HG03460 (cell line): ENCODE measurements around the gene COPS3.

Experiments used
- ATAC-seq: cut with Tn5 transposase; IDR thresholded peaks from one replicate; pipeline ENCODE4 v1.9.1; 2021; ENCODE audit not compliant: unreplicated experiment

COPS3 gene

DNA sequence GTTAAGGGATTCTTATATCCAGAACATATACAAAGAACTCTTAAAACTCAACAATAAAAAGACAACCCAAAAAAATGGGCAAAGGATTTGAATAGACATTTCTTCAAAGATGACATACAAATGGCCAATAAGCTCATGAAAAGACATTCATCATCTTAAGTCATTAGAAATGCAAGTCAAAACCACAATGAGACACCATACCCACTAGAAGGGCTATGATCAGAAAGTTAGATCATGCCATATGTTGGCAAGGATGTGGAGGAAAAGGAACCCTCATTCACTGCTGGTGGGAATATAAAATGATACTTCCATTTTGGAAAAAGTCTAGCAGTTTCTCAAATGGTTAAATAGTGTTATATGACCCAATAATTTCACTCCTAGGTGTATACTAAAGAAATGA is 84.3 kb downstream of the COPS3 start:
- no peak for ATAC-seq
